TTC549 (cell line): ENCODE results near the gene CYP3A7.
"Not testable (repeated sequence)": the region's sequence is repeated elsewhere in the genome, so short reads cannot be mapped to it uniquely, and the experiment has no call there.

Source experiments
- FAIRE-seq: peaks from 2 replicates; lab custom pipeline; 2012; peaks lifted over from hg19 to GRCh38; lab: Jason Lieb, UNC

Gene CYP3A7

DNA sequence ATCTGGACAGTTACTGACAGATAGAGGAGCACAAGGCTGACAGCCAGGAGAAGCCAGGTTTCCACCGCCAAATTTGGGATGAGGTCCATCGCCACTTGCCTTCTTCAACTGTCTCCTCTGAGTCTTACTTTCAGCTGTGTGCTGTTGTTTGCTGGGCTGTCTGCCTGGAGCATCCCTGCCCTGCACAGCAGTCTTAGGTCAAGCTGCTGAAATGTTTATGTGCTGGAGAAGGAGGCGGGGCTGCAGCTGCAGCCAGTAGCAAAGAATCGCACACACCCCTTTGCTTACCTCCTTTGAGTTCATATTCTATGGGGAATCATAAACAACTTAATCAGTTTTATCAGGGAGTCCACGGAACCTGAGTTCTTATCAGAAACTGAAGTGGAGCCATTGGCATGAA is 35.0 kb downstream of the CYP3A7 start:
- no peak for FAIRE-seq

- not testable (repeated sequence) for FAIRE-seq
These were observed 35.9 kb downstream of the CYP3A7 start for GRCh38 chr7:99698867-99699730.

DNA sequence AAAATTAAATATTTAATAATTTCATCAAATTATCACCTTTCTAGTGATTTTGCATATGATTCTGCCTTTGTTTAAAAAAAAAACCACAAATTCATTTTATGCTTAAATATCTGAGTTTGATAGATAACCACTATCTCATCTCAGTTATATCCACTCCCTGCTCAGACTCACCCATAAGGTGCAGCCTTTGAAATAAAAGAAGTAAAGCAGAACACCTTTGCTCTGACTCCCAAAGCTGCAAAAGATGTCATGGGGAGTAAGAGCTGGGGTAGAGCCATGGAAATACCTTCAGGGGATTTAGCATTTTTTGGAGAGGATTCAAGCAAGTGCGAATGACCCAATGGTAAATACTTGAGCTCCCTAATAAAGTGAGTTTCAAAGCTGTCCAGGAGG is 40.1 kb downstream of the CYP3A7 start:
- FAIRE-seq, result no peak

GRCh38 chr7:99694201-99694911 is 40.6 kb downstream of the CYP3A7 start:
- FAIRE-seq, result no peak

GRCh38 chr7:99693427-99694200 is 41.4 kb downstream of the CYP3A7 start:
- no peak for FAIRE-seq

DNA sequence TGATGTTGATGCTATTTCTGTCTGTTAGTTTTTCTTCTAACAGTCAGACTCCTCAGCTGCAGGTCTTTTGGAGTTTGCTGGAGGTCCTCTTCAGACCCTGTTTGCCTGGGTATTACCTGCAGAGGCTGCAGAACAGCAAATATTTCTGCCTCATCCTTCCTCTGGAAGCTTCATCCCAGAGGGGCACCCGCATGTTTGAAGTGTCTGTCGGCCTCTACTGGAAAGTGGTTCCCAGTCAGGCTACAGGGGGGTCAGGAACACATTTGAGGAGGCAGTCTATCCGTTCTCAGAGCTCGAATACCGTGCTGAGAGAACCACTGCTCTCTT is 41.9 kb downstream of the CYP3A7 start:
- FAIRE-seq, result no peak

DNA sequence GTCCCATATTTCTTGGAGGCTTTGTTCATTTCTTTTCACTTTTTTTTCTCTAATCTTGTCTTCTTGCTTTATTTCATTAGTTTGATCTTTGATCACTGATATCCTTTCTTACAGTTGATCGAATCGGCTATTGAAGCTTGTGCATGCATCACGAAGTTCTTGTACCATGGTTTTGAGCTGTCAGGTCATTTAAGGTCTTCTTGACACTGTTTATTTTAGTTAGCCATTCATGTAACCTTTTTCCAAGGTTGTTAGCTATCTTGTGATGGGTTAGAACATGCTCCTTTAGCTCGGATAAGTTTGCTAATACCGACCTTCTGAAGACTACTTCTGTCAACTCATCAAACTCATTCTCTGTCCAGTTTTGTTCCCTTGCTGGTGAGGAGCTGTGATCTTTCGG is 42.4 kb downstream of the CYP3A7 start:
- not testable (repeated sequence) for FAIRE-seq

- not testable (repeated sequence) for FAIRE-seq
These were observed 43.3 kb downstream of the CYP3A7 start for GRCh38 chr7:99691658-99692057.

DNA sequence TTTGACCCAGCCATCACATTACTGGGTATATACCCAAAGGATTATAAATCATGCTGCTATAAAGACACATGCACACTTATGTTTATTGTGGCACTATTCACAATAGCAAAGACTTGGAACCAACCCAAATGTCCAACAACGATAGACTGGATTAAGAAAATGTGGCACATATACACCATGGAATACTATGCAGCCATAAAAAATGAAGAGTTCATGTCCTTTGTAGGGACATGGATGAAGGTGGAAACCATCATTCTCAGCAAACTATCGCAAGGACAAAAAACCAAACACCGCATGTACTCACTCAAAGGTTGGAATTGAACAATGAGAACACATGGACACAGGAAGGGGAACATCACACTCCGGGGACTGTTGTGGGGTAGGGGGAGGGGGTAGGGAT is 44.1 kb downstream of the CYP3A7 start:
- not testable (repeated sequence) for FAIRE-seq

- not testable (repeated sequence) for FAIRE-seq
These were observed 49.0 kb downstream of the CYP3A7 start for GRCh38 chr7:99685871-99686608.

DNA sequence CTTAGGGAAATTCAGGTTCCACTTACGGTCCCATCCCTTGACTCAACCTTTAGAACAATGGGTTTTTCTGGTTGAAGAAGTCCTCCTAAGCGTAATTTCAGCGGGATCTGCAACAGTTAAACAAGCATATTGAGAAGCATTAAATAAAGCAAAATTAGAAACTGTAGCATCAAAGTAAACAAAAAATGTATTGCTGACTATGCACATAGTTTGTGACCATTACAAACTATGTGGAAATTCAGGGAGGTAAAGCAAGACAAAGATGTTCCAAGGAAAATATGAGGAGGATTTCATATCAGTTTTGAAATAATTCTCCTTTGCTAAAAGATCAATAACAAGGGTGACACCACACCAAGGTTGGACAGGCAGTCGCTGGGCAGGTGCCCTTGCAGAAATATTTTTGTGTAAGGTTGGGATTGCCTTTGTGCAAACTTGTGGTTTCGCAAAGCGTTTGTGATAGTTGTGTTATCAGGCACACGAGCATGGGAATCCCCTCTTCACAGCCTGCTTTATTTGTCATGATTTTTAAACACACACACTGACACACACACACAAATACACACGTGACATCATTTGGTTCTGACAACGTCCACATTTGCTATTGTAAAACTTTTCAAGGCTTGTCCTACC is 49.8 kb downstream of the CYP3A7 start:
- no peak for FAIRE-seq

GRCh38 chr7:99679400-99680191 is 55.4 kb downstream of the CYP3A7 start, which contains the start of gene CYP3A5:
CYP3A5 (minus strand) TSS chr7:99679996; CDS start chr7:99679896, 100 bp downstream.
- FAIRE-seq, result no peak

GRCh38 chr7:99679032-99679399 is 56.0 kb downstream of the CYP3A7 start:
- FAIRE-seq, result no peak

DNA sequence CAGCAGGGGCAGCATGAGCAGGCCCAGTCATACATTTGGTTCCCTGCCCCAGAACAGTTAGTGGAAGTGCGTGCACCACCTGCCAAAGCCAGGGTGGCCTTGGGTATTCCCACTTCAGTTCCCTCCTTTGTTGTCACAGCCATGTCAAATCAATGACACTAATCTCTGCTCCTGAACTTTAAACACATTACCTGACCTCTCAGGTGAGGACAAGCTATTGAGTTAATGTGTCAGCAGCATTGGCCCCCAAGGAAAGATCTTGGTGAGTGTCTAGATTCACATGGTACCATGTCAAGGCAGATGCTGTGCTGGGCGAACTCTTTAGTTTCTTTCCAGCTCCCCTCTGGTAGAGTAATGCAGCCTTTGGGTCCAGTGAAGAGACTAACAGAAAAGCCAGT is 57.3 kb downstream of the CYP3A7 start:
- no peak for FAIRE-seq

GRCh38 chr7:99677013-99677647 is 57.9 kb downstream of the CYP3A7 start:
- FAIRE-seq, result no peak

DNA sequence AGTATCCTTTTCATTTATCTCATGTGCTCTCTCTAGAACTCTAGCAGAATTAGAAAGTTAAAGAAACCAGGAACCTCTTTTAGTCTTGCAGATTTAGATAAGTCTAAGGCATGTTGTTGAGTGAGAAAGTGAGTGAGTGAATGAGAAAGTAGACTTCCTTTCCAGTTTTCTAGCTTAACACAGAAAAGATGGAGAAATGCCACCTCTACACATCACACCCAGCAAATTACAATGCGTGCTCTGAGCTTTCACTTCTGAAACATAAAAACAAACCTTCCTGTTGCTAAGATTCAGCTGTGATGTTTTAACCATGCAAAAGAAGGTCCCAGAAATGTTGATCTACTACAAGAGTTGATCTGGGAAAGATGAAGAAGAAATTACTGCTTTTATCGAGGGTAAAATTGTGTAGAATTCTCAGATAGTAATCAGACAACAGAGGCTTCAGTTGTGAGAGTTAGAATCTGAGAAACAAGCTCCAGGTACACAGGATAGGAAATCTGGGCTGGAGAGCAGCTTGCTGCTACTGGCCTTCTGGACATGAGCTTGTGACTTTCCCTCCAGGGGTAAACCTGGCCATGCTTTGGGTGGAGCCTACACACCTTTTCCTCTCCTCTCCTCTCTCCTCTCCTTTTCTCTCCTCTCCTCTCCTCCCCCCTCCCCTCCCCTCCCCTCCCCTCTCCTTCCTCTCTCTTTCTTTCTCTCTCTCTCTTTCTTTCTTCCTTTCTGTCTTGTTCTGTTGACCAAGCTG is 59.8 kb downstream of the CYP3A7 start:
- FAIRE-seq, result no peak

DNA sequence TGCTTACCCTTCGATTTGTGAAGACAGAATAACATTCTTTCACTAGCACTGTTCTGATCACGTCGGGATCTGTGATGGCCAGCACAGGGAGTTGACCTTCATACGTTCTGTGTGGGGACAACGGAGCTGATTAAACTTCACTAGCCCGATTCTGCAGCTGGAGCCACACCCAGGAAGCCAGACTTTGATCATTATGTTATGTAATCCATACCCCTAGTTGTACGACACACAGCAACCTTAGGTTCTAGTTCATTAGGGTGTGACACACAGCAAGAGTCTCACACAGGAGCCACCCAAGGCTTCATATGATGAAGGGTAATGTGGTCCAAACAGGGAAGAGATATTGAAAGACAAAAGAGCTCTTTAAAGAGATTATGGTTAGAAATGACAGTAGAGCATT is 62.4 kb downstream of the CYP3A7 start:
- FAIRE-seq, result no peak

GRCh38 chr7:99669782-99670181 is 65.2 kb downstream of the CYP3A7 start:
- no peak for FAIRE-seq

GRCh38 chr7:99668541-99668940 is 66.5 kb downstream of the CYP3A7 start:
- FAIRE-seq, result no peak

GRCh38 chr7:99667179-99667578 is 67.8 kb downstream of the CYP3A7 start:
- FAIRE-seq, result no peak
